Measurements from ENCODE around the gene LDLRAD4.

- TF ChIP-seq JUND (IDR thresholded peaks at IDR 0.05) (no peak), TAF1 (IDR thresholded peaks at IDR 0.05; ENCODE audit: borderline replicate concordance, low read depth, low read length) (no peak), SMC3 (IDR thresholded peaks at IDR 0.05; ENCODE audit: low read depth, low read length) (no peak), REST (IDR thresholded peaks at IDR 0.05; ENCODE audit: low read depth, low read length) (no peak), NRF1 (IDR thresholded peaks at IDR 0.05; ENCODE audit: low read depth, low read length) (no peak), RXRA (IDR thresholded peaks at IDR 0.05; ENCODE audit: borderline replicate concordance, low read depth) (no peak), FOXM1 (IDR thresholded peaks at IDR 0.05; ENCODE audit: low read depth) (no peak)
- TF ChIP-seq, protein P1, sequence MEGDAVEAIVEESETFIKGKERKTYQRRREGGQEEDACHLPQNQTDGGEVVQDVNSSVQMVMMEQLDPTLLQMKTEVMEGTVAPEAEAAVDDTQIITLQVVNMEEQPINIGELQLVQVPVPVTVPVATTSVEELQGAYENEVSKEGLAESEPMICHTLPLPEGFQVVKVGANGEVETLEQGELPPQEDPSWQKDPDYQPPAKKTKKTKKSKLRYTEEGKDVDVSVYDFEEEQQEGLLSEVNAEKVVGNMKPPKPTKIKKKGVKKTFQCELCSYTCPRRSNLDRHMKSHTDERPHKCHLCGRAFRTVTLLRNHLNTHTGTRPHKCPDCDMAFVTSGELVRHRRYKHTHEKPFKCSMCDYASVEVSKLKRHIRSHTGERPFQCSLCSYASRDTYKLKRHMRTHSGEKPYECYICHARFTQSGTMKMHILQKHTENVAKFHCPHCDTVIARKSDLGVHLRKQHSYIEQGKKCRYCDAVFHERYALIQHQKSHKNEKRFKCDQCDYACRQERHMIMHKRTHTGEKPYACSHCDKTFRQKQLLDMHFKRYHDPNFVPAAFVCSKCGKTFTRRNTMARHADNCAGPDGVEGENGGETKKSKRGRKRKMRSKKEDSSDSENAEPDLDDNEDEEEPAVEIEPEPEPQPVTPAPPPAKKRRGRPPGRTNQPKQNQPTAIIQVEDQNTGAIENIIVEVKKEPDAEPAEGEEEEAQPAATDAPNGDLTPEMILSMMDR (IDR thresholded peaks at IDR 0.05) = no peak
Observed at GRCh38 chr18:13309031-13309747, 90.6 kb downstream of the LDLRAD4 start.

All from SK-N-SH (cell line).